Measurements from ENCODE around the gene PPP1R10. TPM values are rescaled to one million over a fixed set of nuclear protein-coding genes. Genes with fewer than 3 reads are reported as not detected.

The PPP1R10 gene
- total RNA-seq, 1 experiment from 2014 or later = 69.5 TPM

DNA sequence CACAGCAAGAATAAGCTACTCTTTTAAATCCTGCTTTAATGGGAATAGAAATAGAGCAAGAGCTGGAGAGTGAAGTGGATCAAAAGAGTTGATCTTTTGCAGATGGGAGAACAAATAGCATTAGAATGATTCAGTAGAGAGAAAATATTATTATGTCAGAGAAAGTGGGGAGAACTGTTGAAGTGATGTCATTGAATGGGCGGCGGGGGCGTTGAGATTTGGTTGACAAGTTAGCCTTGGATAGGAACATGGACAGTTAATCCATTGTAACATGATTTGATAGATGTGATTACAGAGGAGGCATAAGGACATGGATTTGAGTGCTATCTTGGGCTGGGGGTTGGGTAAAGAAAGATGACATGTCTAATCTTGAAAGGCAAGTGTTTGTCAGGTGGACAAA lies 18.8 kb upstream of the PPP1R10 start:
- POLR2A ChIA-PET (ENCODE audit: unreplicated experiment) = interaction anchor here (0.7 kb wide), 1 partner anchor 350 kb away, joined by 35 read pairs; no protein-coding TSS in a partner anchor

DNA sequence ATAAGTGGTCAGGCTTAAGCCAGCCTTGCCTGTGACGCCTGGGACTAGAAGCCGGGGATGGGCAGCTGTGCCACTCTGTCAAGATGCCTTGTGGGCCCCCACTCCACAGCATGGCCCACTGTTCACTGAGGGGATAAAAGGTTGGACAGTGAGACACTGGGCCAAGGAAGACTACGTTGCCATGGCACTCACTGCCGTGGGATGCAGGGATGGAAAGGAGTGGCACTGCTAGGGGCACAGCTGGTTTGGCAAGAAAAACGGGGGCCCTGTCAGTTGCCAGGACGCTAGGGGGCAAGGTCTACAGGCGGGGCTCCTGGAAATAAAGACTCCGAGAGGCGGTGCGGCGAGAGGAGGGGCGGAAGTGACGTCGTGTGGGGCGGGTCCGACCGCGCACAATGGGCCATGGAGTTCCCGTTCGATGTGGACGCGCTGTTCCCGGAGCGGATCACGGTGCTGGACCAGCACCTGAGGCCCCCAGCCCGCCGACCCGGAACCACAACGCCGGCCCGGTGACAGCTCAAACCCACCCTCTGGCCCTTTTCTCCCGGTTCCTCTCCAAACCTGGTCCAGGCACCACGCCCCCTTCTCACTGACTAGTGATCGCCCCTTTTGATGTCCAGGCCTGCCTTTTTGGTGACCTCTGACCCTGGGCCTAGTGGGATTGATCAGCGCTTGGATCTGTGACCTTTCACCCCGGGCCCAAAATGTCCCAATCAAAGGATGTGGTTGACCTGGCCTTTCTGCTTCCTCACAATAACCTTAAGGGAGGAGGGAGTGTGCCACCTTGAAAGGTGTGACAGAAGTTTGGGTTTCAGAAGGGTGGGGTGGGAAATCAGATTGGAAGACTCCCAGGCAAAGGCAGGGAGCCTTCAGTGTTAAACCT lies 9.7 kb upstream of the PPP1R10 start, which contains the start of gene ATAT1:
ATAT1 (plus strand) TSS at position 391 of the 883 bp plus-strand sequence.
- Histone ChIP-seq H3K27ac (peak within 1 kb of the TSS; percentile 66), H2AFZ (peak within 1 kb of the TSS; percentile 86)
- intact Hi-C loops (cut with micrococcal nuclease; ENCODE audit: unreplicated experiment) = loop anchor here (1.0 kb wide), 1 partner anchor 96 kb away; no protein-coding TSS in a partner anchor

More for the DNA sequence above, 18.8 kb upstream of the PPP1R10 start:
- CTCF ChIA-PET = no interaction called here
- H3K27ac ChIP-seq = no peak overlapping the region
- H3K79me2 ChIP-seq (ENCODE audit: low read depth) = no peaks in the 10 kb centered on the region
- no TSS peak for BruUV-seq (replicated peaks)
- H3K4me1 ChIP-seq (replicated peaks; ENCODE audit: insufficient read depth) = no peaks in the 10 kb centered on the region
- no peaks in the 10 kb centered on the region for H3K27me3 ChIP-seq (ENCODE audit: insufficient read depth, low read depth)
- H3K36me3 ChIP-seq (ENCODE audit: low read depth) = peaks cover 4% of the 10 kb centered on the region; the same call in 1 of the 2 replicates
- intact Hi-C loops (cut with micrococcal nuclease; ENCODE audit: unreplicated experiment) = no loop called here
- no peaks in the 10 kb centered on the region for H4K20me1 ChIP-seq (ENCODE audit: insufficient read depth)
- no peak overlapping the region for H3K4me3 ChIP-seq
- TF ChIP-seq, protein P1, sequence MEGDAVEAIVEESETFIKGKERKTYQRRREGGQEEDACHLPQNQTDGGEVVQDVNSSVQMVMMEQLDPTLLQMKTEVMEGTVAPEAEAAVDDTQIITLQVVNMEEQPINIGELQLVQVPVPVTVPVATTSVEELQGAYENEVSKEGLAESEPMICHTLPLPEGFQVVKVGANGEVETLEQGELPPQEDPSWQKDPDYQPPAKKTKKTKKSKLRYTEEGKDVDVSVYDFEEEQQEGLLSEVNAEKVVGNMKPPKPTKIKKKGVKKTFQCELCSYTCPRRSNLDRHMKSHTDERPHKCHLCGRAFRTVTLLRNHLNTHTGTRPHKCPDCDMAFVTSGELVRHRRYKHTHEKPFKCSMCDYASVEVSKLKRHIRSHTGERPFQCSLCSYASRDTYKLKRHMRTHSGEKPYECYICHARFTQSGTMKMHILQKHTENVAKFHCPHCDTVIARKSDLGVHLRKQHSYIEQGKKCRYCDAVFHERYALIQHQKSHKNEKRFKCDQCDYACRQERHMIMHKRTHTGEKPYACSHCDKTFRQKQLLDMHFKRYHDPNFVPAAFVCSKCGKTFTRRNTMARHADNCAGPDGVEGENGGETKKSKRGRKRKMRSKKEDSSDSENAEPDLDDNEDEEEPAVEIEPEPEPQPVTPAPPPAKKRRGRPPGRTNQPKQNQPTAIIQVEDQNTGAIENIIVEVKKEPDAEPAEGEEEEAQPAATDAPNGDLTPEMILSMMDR (conservative IDR thresholded peaks at IDR 0.05) = no peak
- TF ChIP-seq EZH2 (IDR thresholded peaks at IDR 0.05; ENCODE audit: low read depth) = no peak
- DNase-seq = no peak
- H3F3A ChIP-seq (ENCODE audit: insufficient read depth, low read depth) = peaks cover 6% of the 10 kb centered on the region
- H3K9me2 ChIP-seq (ENCODE audit: insufficient read depth) = no peaks in the 10 kb centered on the region
- no peaks in the 10 kb centered on the region for H3K9me3 ChIP-seq (ENCODE audit: insufficient read depth, low read depth)
- no peak overlapping the region for H2AFZ ChIP-seq
- no peak overlapping the region for H3K4me2 ChIP-seq

DNA sequence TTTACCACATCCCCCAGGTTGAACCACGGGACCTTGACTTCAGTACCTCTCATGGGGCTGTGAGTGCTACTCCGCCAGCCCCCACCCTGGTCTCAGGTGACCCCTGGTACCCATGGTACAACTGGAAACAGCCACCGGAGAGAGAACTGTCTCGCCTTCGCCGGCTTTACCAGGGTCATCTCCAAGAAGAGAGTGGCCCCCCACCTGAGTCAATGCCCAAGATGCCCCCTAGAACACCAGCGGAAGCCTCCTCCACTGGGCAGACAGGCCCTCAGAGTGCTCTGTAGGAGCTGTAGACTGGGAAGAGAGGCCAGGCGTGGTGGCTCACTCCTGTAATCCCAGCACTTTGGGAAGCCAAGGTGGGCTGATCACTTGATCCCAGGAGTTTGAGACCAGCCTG lies 8.5 kb upstream of the PPP1R10 start:
- no peak overlapping the region for H2AFZ ChIP-seq
- no peak overlapping the region for H3K4me2 ChIP-seq
- H3K27me3 ChIP-seq (ENCODE audit: insufficient read depth, low read depth) = no peaks in the 10 kb centered on the region
- intact Hi-C loops (cut with micrococcal nuclease; ENCODE audit: unreplicated experiment) = no loop called here
- no peaks in the 10 kb centered on the region for H3K9me3 ChIP-seq (ENCODE audit: insufficient read depth, low read depth)
- peaks cover 51% of the 10 kb centered on the region for H3F3A ChIP-seq (ENCODE audit: insufficient read depth, low read depth)
- H3K79me2 ChIP-seq (ENCODE audit: low read depth) = no peaks in the 10 kb centered on the region
- peaks cover 22% of the 10 kb centered on the region for H3K36me3 ChIP-seq (ENCODE audit: low read depth)
- DNase-seq = no peak
- no peaks in the 10 kb centered on the region; the same call in 1 of the 2 replicates for H3K4me1 ChIP-seq (replicated peaks; ENCODE audit: insufficient read depth)
- no peak for TF ChIP-seq EZH2 (IDR thresholded peaks at IDR 0.05; ENCODE audit: low read depth)
- TF ChIP-seq, protein P1 (conservative IDR thresholded peaks at IDR 0.05) = no peak
- no peaks in the 10 kb centered on the region for H3K9me2 ChIP-seq (ENCODE audit: insufficient read depth)
- ChIA-PET POLR2A (ENCODE audit: unreplicated experiment) (interaction anchor here (0.6 to 0.7 kb wide), 2 partner anchors 29 to 522 kb away, joined by 9 to 15 read pairs; no protein-coding TSS in a partner anchor), CTCF (interaction anchor here (0.6 kb wide), 1 partner anchor 89 kb away, joined by 3 read pairs; no protein-coding TSS in a partner anchor)
- no TSS peak for BruUV-seq (replicated peaks)
- H3K4me3 ChIP-seq = no peak overlapping the region
- peaks cover 5% of the 10 kb centered on the region for H4K20me1 ChIP-seq (ENCODE audit: insufficient read depth)
- H3K27ac ChIP-seq = no peak overlapping the region

More for the DNA sequence above, 9.7 kb upstream of the PPP1R10 start, which contains the start of gene ATAT1:
- peak; percentile 75 to 90 for DNase-seq
- H3K9me3 ChIP-seq (ENCODE audit: insufficient read depth, low read depth) = no peaks in the 10 kb centered on the region
- H3K4me1 ChIP-seq (replicated peaks; ENCODE audit: insufficient read depth) = no peaks in the 10 kb centered on the region; the same call in 1 of the 2 replicates
- ChIA-PET CTCF (interaction anchor here (0.6 kb wide), 1 partner anchor 153 kb away, joined by 3 read pairs; no protein-coding TSS in a partner anchor), POLR2A (ENCODE audit: unreplicated experiment) (no interaction called here)
- peaks cover 18% of the 10 kb centered on the region for H3K36me3 ChIP-seq (ENCODE audit: low read depth)
- no peaks in the 10 kb centered on the region for H3K9me2 ChIP-seq (ENCODE audit: insufficient read depth)
- H3K79me2 ChIP-seq (ENCODE audit: low read depth) = no peaks in the 10 kb centered on the region
- H3K4me2 ChIP-seq = peak within 1 kb of the TSS; percentile 79
- H3F3A ChIP-seq (ENCODE audit: insufficient read depth, low read depth) = peaks cover 39% of the 10 kb centered on the region
- TSS peak; percentile 47 for BruUV-seq (replicated peaks)
- peak within 1 kb of the TSS; percentile 86 for H3K4me3 ChIP-seq
- peaks cover 5% of the 10 kb centered on the region for H4K20me1 ChIP-seq (ENCODE audit: insufficient read depth)
- TF ChIP-seq, protein P1 (conservative IDR thresholded peaks at IDR 0.05) = no peak; the same call in 1 of the 2 replicates
- TF ChIP-seq EZH2 (IDR thresholded peaks at IDR 0.05; ENCODE audit: low read depth) = no peak
- no peaks in the 10 kb centered on the region for H3K27me3 ChIP-seq (ENCODE audit: insufficient read depth, low read depth)

Measured in PC-9 (cell line).